Testis (tissue), 3 donors: ENCODE measurements around the gene CHMP2A. TPM values are rescaled to one million over a fixed set of nuclear protein-coding genes. Genes with fewer than 3 reads are reported as not detected.

ENCODE experiments used
- DNase-seq: peaks from one replicate; pipeline ENCODE4 v3.0.0-alpha.2; 2019
- H3K27ac ChIP-seq, 2 donors: fragments of 200-600 bp; sonication (generic); one replicate each; pipeline ENCODE4 v1.5.1; 2019
- H3K27me3 ChIP-seq: fragments of 200-600 bp; sonication (generic); one replicate; pipeline ENCODE4 v1.5.1; 2019
- H3K36me3 ChIP-seq: fragments of 200-600 bp; sonication (generic); one replicate; pipeline ENCODE4 v1.5.1; 2017; ENCODE audit warnings: low read depth; ENCODE audit errors: missing control alignments
- H3K4me1 ChIP-seq: fragments of 200-600 bp; sonication (generic); one replicate; pipeline ENCODE4 v1.5.1; 2019
- H3K4me3 ChIP-seq, 2 donors: fragments of 200-600 bp; sonication (generic); one replicate each; pipeline ENCODE4 v1.5.1; 2017 to 2019
- H3K9me3 ChIP-seq: fragments of 200-600 bp; sonication (generic); one replicate; pipeline ENCODE4 v1.5.1; 2017
- CTCF ChIP-seq, 3 experiments: fragments of 450-650 bp in 2 of 3; fragments of 200-600 bp in 1 of 3; sonication (generic) in 1 of 3; IDR thresholded peaks; one replicate each; pipeline ENCODE4 v1.5.1; 2016 to 2019; ENCODE audit warnings: antibody characterized with exemption in 3 of 3, mild to moderate bottlenecking in 2 of 3, moderate library complexity in 1 of 3
- POLR2A ChIP-seq: fragments of 450-650 bp; IDR thresholded peaks from one replicate; pipeline ENCODE4 v1.6.1; 2017; ENCODE audit warnings: antibody characterized with exemption, mild to moderate bottlenecking, moderate library complexity
- WGBS, 2 donors: methylation state at CpG; one replicate each; pipeline ENCODE4 v1.1.5; 2018; 5-methylcytosine and 5-hydroxymethylcytosine counted together
- intact Hi-C: fragments of 100-400 bp; cut with DNase I; formaldehyde crosslinking; loops from one replicate; pipeline ENCODE4 v1.15.1; 2023; ENCODE audit warnings: low total_unique reads
- polyA plus RNA-seq: library from polyadenylated mRNA; stranded (reverse); fragments of 350-450 nt; fragmentation: Illumina TruSeq; extraction: RNeasy Lipid Tissue Mini Kit (QIAGEN cat#74804); gene quantifications from one replicate; pipeline ENCODE4 v1.2.3, GENCODE V29; 2014; ENCODE audit warnings: low read depth, low replicate concordance; ENCODE audit not compliant: insufficient read depth
- total RNA-seq, 2 donors: library from RNA; depleted of rRNA; stranded (reverse); fragments of >200 nt; gene quantifications; one replicate each; pipeline ENCODE4 v1.2.3, GENCODE V29; 2016

CHMP2A gene
- total and polyA plus RNA-seq, 3 donors from 2014 or later, result 115 to 155 (median 126) TPM

GRCh38 chr19:58550362-58551122, 4.4 kb downstream of the CHMP2A start:
- WGBS, 2 donors, result 84 to 86% methylated on average over 11 to 13 of the region's 13 CpGs
- DNase-seq, result no peak
- H3K27me3 ChIP-seq, result no peaks in the 10 kb centered on the region
- H3K9me3 ChIP-seq, result no peaks in the 10 kb centered on the region
- peaks cover 4% of the 10 kb centered on the region for H3K36me3 ChIP-seq
- intact Hi-C loops, result no loop called here
- no peak overlapping the region for H3K27ac ChIP-seq
- TF ChIP-seq POLR2A (no peak), CTCF (IDR thresholded peaks at IDR 0.05) (no peak)
- H3K4me3 ChIP-seq, result no peak overlapping the region
- peaks cover 28% of the 10 kb centered on the region for H3K4me1 ChIP-seq

DNA sequence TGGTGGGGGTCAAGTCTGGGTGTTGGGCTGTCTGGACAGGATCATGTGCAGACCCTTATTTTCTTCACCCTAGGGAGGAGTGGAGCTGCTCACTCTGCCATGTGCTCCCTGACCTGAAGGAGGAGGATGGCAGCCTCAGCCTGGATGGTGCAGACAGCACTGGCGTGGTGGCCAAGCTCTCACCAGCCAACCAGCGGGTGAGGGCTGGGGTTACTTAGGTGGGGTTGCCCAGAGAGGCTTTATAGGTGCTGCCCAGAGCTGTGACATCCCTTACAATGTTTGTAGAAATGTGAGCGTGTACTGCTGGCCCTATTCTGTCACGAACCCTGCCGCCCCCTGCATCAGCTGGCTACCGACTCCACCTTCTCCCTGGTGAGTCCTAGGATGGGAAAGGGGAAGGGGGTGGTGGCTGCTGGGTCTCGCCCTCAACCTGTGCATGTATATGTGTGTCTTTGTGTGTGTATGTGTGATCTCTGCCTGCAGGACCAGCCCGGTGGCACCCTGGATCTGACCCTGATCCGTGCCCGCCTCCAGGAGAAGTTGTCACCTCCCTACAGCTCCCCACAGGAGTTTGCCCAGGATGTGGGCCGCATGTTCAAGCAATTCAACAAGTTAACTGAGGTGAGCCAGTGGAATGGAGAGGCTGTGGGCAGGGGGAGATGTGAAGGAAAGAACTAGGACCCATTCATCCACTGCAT, 5.1 kb downstream of the CHMP2A start:
- no peak for TF ChIP-seq POLR2A
- TF ChIP-seq CTCF (IDR thresholded peaks at IDR 0.05), result no peak
- no peaks in the 10 kb centered on the region for H3K27me3 ChIP-seq
- H3K4me3 ChIP-seq, result no peak overlapping the region
- DNase-seq, result no peak
- 86% methylated on average over 11 of the region's 11 CpGs; no CpG with 5 or more reads in 1 of the 2 donors for WGBS, 2 donors
- intact Hi-C loops, result no loop called here
- peaks cover 4% of the 10 kb centered on the region for H3K36me3 ChIP-seq
- peaks cover 27% of the 10 kb centered on the region for H3K4me1 ChIP-seq
- H3K9me3 ChIP-seq, result no peaks in the 10 kb centered on the region
- no peak overlapping the region for H3K27ac ChIP-seq

DNA sequence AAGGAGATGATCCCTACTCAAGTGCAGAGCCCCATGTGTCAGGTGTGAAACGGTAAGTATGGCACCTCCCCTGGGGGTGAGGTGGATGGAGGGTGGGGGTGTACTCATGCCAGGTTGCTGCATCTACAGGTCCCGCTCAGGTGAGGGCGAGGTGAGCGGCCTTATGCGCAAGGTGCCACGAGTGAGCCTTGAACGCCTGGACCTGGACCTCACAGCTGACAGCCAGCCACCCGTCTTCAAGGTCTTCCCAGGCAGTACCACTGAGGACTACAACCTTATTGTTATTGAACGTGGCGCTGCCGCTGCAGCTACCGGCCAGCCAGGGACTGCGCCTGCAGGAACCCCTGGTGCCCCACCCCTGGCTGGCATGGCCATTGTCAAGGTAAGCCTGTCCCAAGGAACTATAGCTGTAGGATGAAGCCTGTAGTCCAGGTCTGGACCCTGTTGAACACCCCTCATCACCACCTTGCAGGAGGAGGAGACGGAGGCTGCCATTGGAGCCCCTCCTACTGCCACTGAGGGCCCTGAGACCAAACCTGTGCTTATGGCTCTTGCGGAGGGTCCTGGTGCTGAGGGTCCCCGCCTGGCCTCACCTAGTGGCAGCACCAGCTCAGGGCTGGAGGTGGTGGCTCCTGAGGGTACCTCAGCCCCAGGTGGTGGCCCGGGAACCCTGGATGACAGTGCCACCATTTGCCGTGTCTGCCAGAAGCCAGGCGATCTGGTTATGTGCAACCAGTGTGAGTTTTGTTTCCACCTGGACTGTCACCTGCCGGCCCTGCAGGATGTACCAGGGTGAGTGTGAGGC, 5.8 kb downstream of the CHMP2A start:
- DNase-seq, result no peak
- TF ChIP-seq POLR2A, result no peak
- TF ChIP-seq CTCF (IDR thresholded peaks at IDR 0.05), result no peak
- 84 to 86% methylated on average over 9 to 20 of the region's 20 CpGs for WGBS, 2 donors
- H3K36me3 ChIP-seq, result peaks cover 4% of the 10 kb centered on the region
- peaks cover 24% of the 10 kb centered on the region for H3K4me1 ChIP-seq
- H3K27ac ChIP-seq, result no peak overlapping the region
- no peaks in the 10 kb centered on the region for H3K9me3 ChIP-seq
- no peak overlapping the region for H3K4me3 ChIP-seq
- intact Hi-C loops, result no loop called here
- H3K27me3 ChIP-seq, result no peaks in the 10 kb centered on the region

- Histone ChIP-seq H3K4me1 (peaks cover 22% of the 10 kb centered on the region), H3K4me3 (no peak overlapping the region), H3K27me3 (no peaks in the 10 kb centered on the region), H3K36me3 (peaks cover 4% of the 10 kb centered on the region), H3K9me3 (no peaks in the 10 kb centered on the region), H3K27ac (no peak overlapping the region)
- WGBS, 2 donors, result 86 to 87% methylated on average over 8 to 18 of the region's 18 CpGs
- TF ChIP-seq CTCF (IDR thresholded peaks at IDR 0.05) (no peak), POLR2A (no peak)
- DNase-seq, result no peak
- intact Hi-C loops, result no loop called here
Measured at GRCh38 chr19:58547323-58548312, 7.3 kb downstream of the CHMP2A start.
